Effector CD4-positive, alpha-beta T cell (primary cell): ENCODE data around the gene HAUS8.
"Not testable (repeated sequence)": the region's sequence is repeated elsewhere in the genome, so short reads cannot be mapped to it uniquely, and the experiment has no call there.

Experiments
- DNase-seq: peaks from one replicate; pipeline ENCODE4 v3.0.0-alpha.2; 2020

HAUS8 gene

GRCh38 chr19:17101686-17102628 is 26.7 kb upstream of the HAUS8 start:
- no peak for DNase-seq

GRCh38 chr19:17098326-17098725 is 23.1 kb upstream of the HAUS8 start:
- no peak for DNase-seq

GRCh38 chr19:17097593-17098126 is 22.4 kb upstream of the HAUS8 start:
- DNase-seq: no peak

- no peak for DNase-seq
Observed at GRCh38 chr19:17095141-17095919, 20.1 kb upstream of the HAUS8 start.

GRCh38 chr19:17094694-17095093 is 19.4 kb upstream of the HAUS8 start:
- not testable (repeated sequence) for DNase-seq

- no peak for DNase-seq
Observed at GRCh38 chr19:17092696-17093095, 17.4 kb upstream of the HAUS8 start.

GRCh38 chr19:17091758-17092333 is 16.6 kb upstream of the HAUS8 start:
- DNase-seq: no peak

GRCh38 chr19:17090583-17090982 is 15.3 kb upstream of the HAUS8 start:
- no peak for DNase-seq

- DNase-seq: no peak
Observed at GRCh38 chr19:17088552-17088951, 13.3 kb upstream of the HAUS8 start.

- no peak for DNase-seq
Observed at GRCh38 chr19:17086834-17087233, 11.6 kb upstream of the HAUS8 start.

GRCh38 chr19:17086120-17086519 is 10.9 kb upstream of the HAUS8 start:
- no peak for DNase-seq

GRCh38 chr19:17081672-17082630 is 6.7 kb upstream of the HAUS8 start:
- DNase-seq: no peak

GRCh38 chr19:17080440-17080801 is 5.2 kb upstream of the HAUS8 start:
- no peak for DNase-seq

GRCh38 chr19:17079710-17080439 is 4.6 kb upstream of the HAUS8 start:
- peak; percentile 27 for DNase-seq

GRCh38 chr19:17078920-17079709 is 3.9 kb upstream of the HAUS8 start:
- DNase-seq: no peak

- no peak for DNase-seq
Observed at GRCh38 chr19:17078036-17078919, 3.0 kb upstream of the HAUS8 start.

GRCh38 chr19:17077447-17078028 is 2.3 kb upstream of the HAUS8 start:
- no peak for DNase-seq

GRCh38 chr19:17076543-17076991 is 1.3 kb upstream of the HAUS8 start:
- no peak for DNase-seq
